Liver (tissue), 9 donors: ENCODE results near the gene PREX1. TPM values are rescaled to one million over a fixed set of nuclear protein-coding genes. Genes with fewer than 3 reads are reported as not detected.

Experiments used
- DNase-seq: peaks from one replicate; pipeline ENCODE4 v3.0.0-alpha.2; 2017; ENCODE audit warnings: low spot score
- H3K27ac ChIP-seq, 2 donors: one replicate each; pipeline ENCODE4 v1.7.0; 2013; ENCODE audit warnings: inconsistent platforms in 2 of 2, low read length in 2 of 2, control low read depth in 1 of 2, low read depth in 1 of 2, mild to moderate bottlenecking in 1 of 2
- H3K27me3 ChIP-seq, 4 donors: one replicate each; pipeline versions ENCODE4 v1.6.1 to v1.7.0; 2013; ENCODE audit warnings: low read length in 3 of 4, inconsistent platforms in 1 of 4, mild to moderate bottlenecking in 1 of 4, moderate library complexity in 1 of 4; ENCODE audit not compliant: control insufficient read depth in 4 of 4, insufficient read depth in 4 of 4
- H3K36me3 ChIP-seq, 4 donors: one replicate each; pipeline versions ENCODE4 v1.6.1 to v1.7.0; 2013; ENCODE audit warnings: low read length in 3 of 4, mild to moderate bottlenecking in 3 of 4, low read depth in 1 of 4, moderate library complexity in 1 of 4; ENCODE audit not compliant: control insufficient read depth in 4 of 4, insufficient read depth in 3 of 4
- H3K4me1 ChIP-seq, 4 donors: one replicate each; pipeline versions ENCODE4 v1.6.1 to v1.7.0; 2013; ENCODE audit warnings: low read length in 3 of 4, mild to moderate bottlenecking in 3 of 4, moderate library complexity in 1 of 4; ENCODE audit not compliant: control insufficient read depth in 4 of 4, insufficient read depth in 4 of 4
- H3K4me3 ChIP-seq, 3 donors: one replicate each; pipeline versions ENCODE4 v1.6.1 to v1.7.0; 2013; ENCODE audit warnings: low read length in 3 of 3, control low read depth in 1 of 3, low read depth in 1 of 3, mild to moderate bottlenecking in 1 of 3
- H3K9ac ChIP-seq, 2 donors: one replicate each; pipeline ENCODE4 v1.7.0; 2013; ENCODE audit warnings: low read length in 2 of 2, mild to moderate bottlenecking in 2 of 2, moderate library complexity in 2 of 2, control low read depth in 1 of 2, low read depth in 1 of 2
- H3K9me3 ChIP-seq, 4 donors: one replicate each; pipeline versions ENCODE4 v1.6.1 to v1.7.0; 2013; ENCODE audit warnings: low read length in 3 of 4; ENCODE audit not compliant: control insufficient read depth in 4 of 4
- EGR1 ChIP-seq, 2 donors: IDR thresholded peaks; 2 replicates each; pipeline ENCODE4 v1.6.1; 2016 to 2018; ENCODE audit warnings: antibody characterized with exemption in 2 of 2, low read depth in 2 of 2
- FOXA1 ChIP-seq: IDR thresholded peaks from 2 replicates; pipeline ENCODE4 v1.6.1; 2016; ENCODE audit warnings: antibody characterized with exemption
- FOXA2 ChIP-seq: IDR thresholded peaks from 2 replicates; pipeline ENCODE4 v1.6.1; 2016; ENCODE audit warnings: antibody characterized with exemption
- GABPA ChIP-seq, 2 donors: IDR thresholded peaks in 1 of 2; conservative IDR thresholded peaks in 1 of 2; 2 replicates each; pipeline ENCODE4 v1.6.1; 2016; ENCODE audit warnings: antibody characterized with exemption in 2 of 2, mild to moderate bottlenecking in 1 of 2, moderate library complexity in 1 of 2
- HNF4A ChIP-seq, 2 donors: conservative IDR thresholded peaks; 2 replicates each; pipeline ENCODE4 v1.6.1; 2016; ENCODE audit warnings: antibody characterized with exemption in 2 of 2, mild to moderate bottlenecking in 2 of 2
- JUND ChIP-seq, 2 donors: IDR thresholded peaks; 2 replicates each; pipeline ENCODE4 v1.6.1; 2016; ENCODE audit warnings: antibody characterized with exemption in 2 of 2
- REST ChIP-seq: IDR thresholded peaks from 2 replicates; pipeline ENCODE4 v1.6.1; 2016; ENCODE audit warnings: antibody characterized with exemption, mild to moderate bottlenecking
- RXRA ChIP-seq, 2 donors: IDR thresholded peaks; 2 replicates each; pipeline ENCODE4 v1.6.1; 2017 to 2018; ENCODE audit warnings: antibody characterized with exemption in 2 of 2, mild to moderate bottlenecking in 1 of 2
- YY1 ChIP-seq: IDR thresholded peaks from 2 replicates; pipeline ENCODE4 v1.6.1; 2016; ENCODE audit warnings: antibody characterized with exemption, mild to moderate bottlenecking
- ZBTB33 ChIP-seq: IDR thresholded peaks from 2 replicates; pipeline ENCODE4 v1.6.1; 2016; ENCODE audit warnings: antibody characterized with exemption
- WGBS: extraction: QIAGEN DNeasy Blood & Tissue Kit; methylation state at CpG from one replicate; pipeline ENCODE4 v1.1.7; 2013; 5-methylcytosine and 5-hydroxymethylcytosine counted together
- polyA plus RNA-seq, 2 donors: library from polyadenylated mRNA; stranded (reverse) in 1 of 2; unstranded in 1 of 2; fragments of 200-250 nt in 1 of 2; fragments of >200 nt in 1 of 2; fragmentation: Nextera tagmentation in 1 of 2; extraction: Ambion mirVana in 1 of 2; gene quantifications; one replicate each; pipeline versions ENCODE4 v1.2.1 to v1.2.3, GENCODE V29; 2013 to 2015
- total RNA-seq, 2 donors: library from RNA; depleted of rRNA; stranded (reverse); fragments of >200 nt; gene quantifications; one replicate each; pipeline ENCODE4 v1.2.3, GENCODE V29; 2014
- TF ChIP-seq, protein P1 (sequence below): fragments of 150-350 bp; IDR thresholded peaks from 2 replicates; pipeline ENCODE4 v1.5.1; 2017; ENCODE audit warnings: improper control_type of control experiment, low read depth, low read length; ENCODE audit not compliant: missing input control
- donor health status: healthy.
- donor health status: healthy.
- donor health status: healthy.
- donor health status: healthy.
- donor health status: healthy.

PREX1 gene
- total and polyA plus RNA-seq, 4 donors, result 2.2 to 18.0 (median 10.8) TPM

DNA sequence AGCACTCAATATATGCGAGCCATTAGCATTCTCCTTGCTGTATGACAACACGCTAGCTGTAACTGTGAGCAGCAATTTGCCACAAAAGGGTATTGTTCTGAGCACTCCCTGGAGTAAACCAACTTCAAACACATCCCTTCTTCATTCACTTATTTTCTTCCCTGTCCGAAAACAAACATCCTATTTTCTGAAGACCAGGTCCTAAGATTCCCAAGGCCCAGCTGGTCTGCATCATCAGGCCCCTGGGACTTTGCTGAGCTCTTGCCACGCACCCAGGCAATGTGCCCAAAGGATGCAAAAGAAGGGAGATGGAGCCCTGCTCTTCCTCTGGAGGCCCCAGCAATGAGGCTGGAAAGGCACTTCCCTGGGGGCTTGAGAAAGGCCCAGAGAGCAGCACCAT is 118.1 kb downstream of the PREX1 start:
- Histone ChIP-seq H3K36me3 (no peaks in the 10 kb centered on the region), H3K9ac (no peak overlapping the region), H3K9me3 (no peaks in the 10 kb centered on the region), H3K27me3 (no peaks in the 10 kb centered on the region), H3K4me1 (no peaks in the 10 kb centered on the region), H3K4me3 (no peak overlapping the region), H3K27ac (no peak overlapping the region)
- no peak for TF ChIP-seq HNF4A (conservative IDR thresholded peaks at IDR 0.05)
- no peak for TF ChIP-seq FOXA1
- no peak for TF ChIP-seq ZBTB33
- TF ChIP-seq, protein P1, sequence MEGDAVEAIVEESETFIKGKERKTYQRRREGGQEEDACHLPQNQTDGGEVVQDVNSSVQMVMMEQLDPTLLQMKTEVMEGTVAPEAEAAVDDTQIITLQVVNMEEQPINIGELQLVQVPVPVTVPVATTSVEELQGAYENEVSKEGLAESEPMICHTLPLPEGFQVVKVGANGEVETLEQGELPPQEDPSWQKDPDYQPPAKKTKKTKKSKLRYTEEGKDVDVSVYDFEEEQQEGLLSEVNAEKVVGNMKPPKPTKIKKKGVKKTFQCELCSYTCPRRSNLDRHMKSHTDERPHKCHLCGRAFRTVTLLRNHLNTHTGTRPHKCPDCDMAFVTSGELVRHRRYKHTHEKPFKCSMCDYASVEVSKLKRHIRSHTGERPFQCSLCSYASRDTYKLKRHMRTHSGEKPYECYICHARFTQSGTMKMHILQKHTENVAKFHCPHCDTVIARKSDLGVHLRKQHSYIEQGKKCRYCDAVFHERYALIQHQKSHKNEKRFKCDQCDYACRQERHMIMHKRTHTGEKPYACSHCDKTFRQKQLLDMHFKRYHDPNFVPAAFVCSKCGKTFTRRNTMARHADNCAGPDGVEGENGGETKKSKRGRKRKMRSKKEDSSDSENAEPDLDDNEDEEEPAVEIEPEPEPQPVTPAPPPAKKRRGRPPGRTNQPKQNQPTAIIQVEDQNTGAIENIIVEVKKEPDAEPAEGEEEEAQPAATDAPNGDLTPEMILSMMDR, result no peak
- TF ChIP-seq JUND (IDR thresholded peaks at IDR 0.05), result no peak
- no peak for TF ChIP-seq EGR1 (IDR thresholded peaks at IDR 0.05; ENCODE audit: low read depth in 2 of 2)
- TF ChIP-seq RXRA (IDR thresholded peaks at IDR 0.05), result no peak
- TF ChIP-seq YY1, result no peak
- 92% methylated on average over 4 of the region's 4 CpGs for WGBS
- DNase-seq, result no peak

DNA sequence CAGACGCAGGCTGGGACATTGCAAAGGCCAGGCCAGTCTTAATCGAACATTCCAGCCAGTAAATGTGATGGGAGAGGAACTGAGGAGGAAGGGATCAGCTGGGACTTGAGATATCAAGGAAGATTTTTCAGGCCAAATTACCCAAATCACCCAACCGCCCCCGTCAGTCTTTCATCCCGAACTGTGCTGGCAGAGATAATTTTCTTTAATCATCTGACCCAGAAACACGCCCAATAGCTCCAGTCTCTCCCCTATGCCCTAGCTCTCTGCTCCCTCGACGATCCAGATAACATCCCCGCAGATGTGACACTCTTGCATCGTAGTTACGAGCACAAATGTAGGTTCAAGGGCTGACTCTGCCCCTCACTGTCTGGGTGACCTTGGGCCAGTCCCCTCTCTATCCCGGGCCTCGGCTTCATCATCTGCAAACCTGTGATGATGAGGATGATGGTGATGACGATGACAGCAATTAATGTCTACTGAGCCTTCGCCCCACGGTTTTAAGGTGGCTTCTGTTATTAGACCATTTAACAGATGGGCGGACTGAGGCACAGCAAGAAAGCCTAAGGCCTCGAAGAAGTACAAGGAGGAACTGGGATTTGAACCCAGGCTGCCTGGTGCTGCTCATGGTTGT is 118.6 kb downstream of the PREX1 start:
- Histone ChIP-seq H3K4me3 (no peak overlapping the region), H3K9ac (no peak overlapping the region), H3K4me1 (no peaks in the 10 kb centered on the region), H3K9me3 (no peaks in the 10 kb centered on the region), H3K36me3 (no peaks in the 10 kb centered on the region), H3K27ac (no peak overlapping the region), H3K27me3 (no peaks in the 10 kb centered on the region)
- no peak for DNase-seq
- 93% methylated on average over 18 of the region's 18 CpGs for WGBS
- no peak for TF ChIP-seq RXRA (IDR thresholded peaks at IDR 0.05)
- TF ChIP-seq FOXA2, result no peak
- no peak for TF ChIP-seq HNF4A (conservative IDR thresholded peaks at IDR 0.05)

DNA sequence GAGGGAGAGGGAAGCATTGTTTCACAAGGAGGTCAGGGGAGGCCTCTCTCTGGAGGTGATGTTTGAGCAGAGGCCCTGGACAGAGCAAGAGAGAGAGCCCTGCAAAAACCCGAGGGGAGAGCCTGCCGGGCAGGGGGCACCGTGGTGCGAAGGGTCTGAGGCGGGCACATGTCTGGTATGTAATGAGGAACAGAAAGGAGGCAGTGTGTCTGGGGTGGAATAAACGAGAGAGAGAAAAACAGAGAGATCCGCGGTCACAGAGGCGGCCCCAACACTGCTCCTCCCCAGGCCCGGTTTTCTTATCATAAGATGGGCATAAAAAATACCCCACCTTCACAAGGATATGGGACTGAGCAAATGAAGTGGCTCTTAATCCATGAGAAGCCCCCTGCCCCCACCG is 119.2 kb downstream of the PREX1 start:
- no peak overlapping the region for H3K4me3 ChIP-seq
- DNase-seq, result no peak
- H3K27me3 ChIP-seq, result no peaks in the 10 kb centered on the region
- H3K36me3 ChIP-seq, result no peaks in the 10 kb centered on the region
- H3K9ac ChIP-seq, result no peak overlapping the region
- no peak overlapping the region for H3K27ac ChIP-seq
- H3K9me3 ChIP-seq, result no peaks in the 10 kb centered on the region
- 89% methylated on average over 11 of the region's 11 CpGs for WGBS
- no peak for TF ChIP-seq REST
- no peak for TF ChIP-seq JUND (IDR thresholded peaks at IDR 0.05)
- TF ChIP-seq GABPA (IDR thresholded peaks at IDR 0.05 in 1 of 2, conservative IDR thresholded peaks at IDR 0.05 in 1 of 2), result no peak
- TF ChIP-seq HNF4A (conservative IDR thresholded peaks at IDR 0.05), result no peak
- TF ChIP-seq FOXA1, result no peak
- H3K4me1 ChIP-seq, result no peaks in the 10 kb centered on the region
